ENCODE data around the gene FOXI3. TPM values are rescaled to one million over a fixed set of nuclear protein-coding genes. Genes with fewer than 3 reads are reported as not detected.

Gene FOXI3
- total and polyA plus RNA-seq, 9 of the 15 experiments (the other 6 are each of a cell fraction or from before 2014, with no cell fraction given), result not detected

- Histone ChIP-seq H3K27me3 (ENCODE audit: control insufficient read depth in 2 of 2, insufficient read depth in 2 of 2, low read length in 2 of 2) (peaks cover 7 to 45% of the 10 kb centered on the region in 2 experiments; a peak in 4 of 5 replicates), H3K79me2 (ENCODE audit: control insufficient read depth, insufficient read depth, low read length) (no peaks in the 10 kb centered on the region), H4K20me1 (replicated peaks; ENCODE audit: control insufficient read depth, insufficient read depth, low read length) (no peaks in the 10 kb centered on the region), H3K9me1 (ENCODE audit: control insufficient read depth, insufficient read depth, low read length) (no peaks in the 10 kb centered on the region), H3K36me3 (ENCODE audit: control insufficient read depth, insufficient read depth, low read length) (no peaks in the 10 kb centered on the region), H3K9ac (ENCODE audit: insufficient read depth in 1 of 2, low read depth in 2 of 2, low read length in 2 of 2) (no peak overlapping the region), H3K4me3 (no peak overlapping the region), H3K27ac (ENCODE audit: extremely low read depth, low read depth, low read length) (no peak overlapping the region), H3K4me1 (replicated peaks in 1 of 2; ENCODE audit: control insufficient read depth in 2 of 2, insufficient read depth in 2 of 2, low read length in 2 of 2) (no peaks in the 10 kb centered on the region), H3K9me3 (replicated peaks; ENCODE audit: control insufficient read depth, insufficient read depth, low read depth, low read length) (no peaks in the 10 kb centered on the region), H3K4me2 (ENCODE audit: insufficient read depth, low read length) (no peak overlapping the region), H2AFZ (ENCODE audit: low read depth, low read length) (no peak overlapping the region)
- POLR2A ChIA-PET, result interaction anchor here (0.7 to 0.8 kb wide), 2 partner anchors 12 to 14 kb away, joined by 3 to 4 read pairs; no protein-coding TSS in a partner anchor
- CTCF ChIA-PET (ENCODE audit: low intra/inter-chr PET ratio), result no interaction called here
- FAIRE-seq, result no peak
- no peak for TF ChIP-seq ZNF277 (CRISPR knock-in tag; IDR thresholded peaks at IDR 0.05; ENCODE audit: borderline replicate concordance)
- TF ChIP-seq ZNF584 (CRISPR knock-in tag; IDR thresholded peaks at IDR 0.05; ENCODE audit: low read depth), result no peak
- peak; percentile 34; the same call in 1 of the 2 replicates for TF ChIP-seq MAFK (IDR thresholded peaks at IDR 0.05; ENCODE audit: low read length)
- peak; percentile 82 for TF ChIP-seq ZNF316 (IDR thresholded peaks at IDR 0.05)
- TF ChIP-seq ZNF668 (CRISPR knock-in tag; IDR thresholded peaks at IDR 0.05), result no peak
- no peak for TF ChIP-seq PTRF (tag; IDR thresholded peaks at IDR 0.05)
- TF ChIP-seq BRCA1 (IDR thresholded peaks at IDR 0.05), result no peak
- no peak for TF ChIP-seq BRCA1 (CRISPR knock-in tag; IDR thresholded peaks at IDR 0.05)
- no peak for TF ChIP-seq CC2D1A (IDR thresholded peaks at IDR 0.05)
- TF ChIP-seq ZNF586 (CRISPR knock-in tag; conservative IDR thresholded peaks at IDR 0.05), result no peak
- TF ChIP-seq C11orf30 (IDR thresholded peaks at IDR 0.05; ENCODE audit: low read depth), result peak; percentile 72
- TF ChIP-seq SP2 (IDR thresholded peaks at IDR 0.05; ENCODE audit: extremely low read depth, low read depth, low read length, poor library complexity, severe bottlenecking), result no peak
- peak; percentile 71 for TF ChIP-seq MAFG (tag; conservative IDR thresholded peaks at IDR 0.05)
- peak; percentile 29; the same call in 1 of the 2 replicates for TF ChIP-seq MAFF (IDR thresholded peaks at IDR 0.05; ENCODE audit: low read length)
- peak; percentile 12; the same call in 1 of the 2 replicates for TF ChIP-seq NFE2 (IDR thresholded peaks at IDR 0.05; ENCODE audit: low read depth)
- WGBS (ENCODE audit: insufficient coverage, low coverage, missing lambda C conversion rate), result 2% methylated on average over 4 of the region's 4 CpGs
- DNase-seq (ENCODE audit: extremely low read depth in 1 of 4, low spot score in 3 of 4), result no peak
- in situ Hi-C loops (cut with MboI), result no loop called here
- no TSS peak for BruUV-seq (replicated peaks)
- intact Hi-C loops (cut with micrococcal nuclease), result no loop called here
- no peak for ATAC-seq
Measured at GRCh38 chr2:88442473-88442872, 10.0 kb downstream of the FOXI3 start.
